GM23248 (cell line): ENCODE results near the gene MAGI1. TPM values are rescaled to one million over a fixed set of nuclear protein-coding genes. Genes with fewer than 3 reads are reported as not detected.

ENCODE experiments used
- DNase-seq: peaks from one replicate; pipeline ENCODE4 v3.0.0-alpha.2; 2015
- H2AFZ ChIP-seq: fragments of 200-600 bp; sonication (generic); 2 replicates; pipeline ENCODE4 v1.6.1; 2016; ENCODE audit warnings: antibody characterized with exemption
- H3F3A ChIP-seq: fragments of 200-600 bp; sonication (generic); 2 replicates; pipeline ENCODE4 v1.6.1; 2016; ENCODE audit warnings: mild to moderate bottlenecking, antibody characterized with exemption, mixed run types; ENCODE audit not compliant: insufficient read depth
- H3K27ac ChIP-seq: fragments of 200-600 bp; sonication (generic); 2 replicates; pipeline ENCODE4 v1.5.1; 2016; ENCODE audit warnings: mild to moderate bottlenecking
- H3K27me3 ChIP-seq: fragments of 200-600 bp; sonication (generic); replicated peaks from 2 replicates; pipeline ENCODE4 v1.6.1; 2016; ENCODE audit warnings: mild to moderate bottlenecking; ENCODE audit not compliant: insufficient read depth
- H3K36me3 ChIP-seq: fragments of 200-600 bp; sonication (generic); 2 replicates; pipeline ENCODE4 v1.6.1; 2016; ENCODE audit warnings: low read depth, mild to moderate bottlenecking
- H3K4me1 ChIP-seq: fragments of 200-600 bp; sonication (generic); 2 replicates; pipeline ENCODE4 v1.6.1; 2016; ENCODE audit warnings: mild to moderate bottlenecking; ENCODE audit not compliant: insufficient read depth
- H3K4me2 ChIP-seq: fragments of 200-600 bp; sonication (generic); one replicate; pipeline ENCODE4 v1.6.1; 2016; ENCODE audit warnings: mild to moderate bottlenecking; ENCODE audit not compliant: unreplicated experiment
- H3K4me3 ChIP-seq: fragments of 200-600 bp; sonication (generic); 2 replicates; pipeline ENCODE4 v1.5.1; 2016; ENCODE audit warnings: mild to moderate bottlenecking
- H3K79me2 ChIP-seq: fragments of 200-600 bp; sonication (generic); 2 replicates; pipeline ENCODE4 v1.6.1; 2016; ENCODE audit warnings: mild to moderate bottlenecking; ENCODE audit not compliant: insufficient read depth
- H3K9ac ChIP-seq: fragments of 200-600 bp; sonication (generic); 2 replicates; pipeline ENCODE4 v1.6.1; 2016; ENCODE audit warnings: mild to moderate bottlenecking
- H3K9me2 ChIP-seq: fragments of 200-600 bp; sonication (generic); 2 replicates; pipeline ENCODE4 v1.6.1; 2016; ENCODE audit warnings: mixed run types, mild to moderate bottlenecking, moderate library complexity; ENCODE audit not compliant: insufficient read depth
- H3K9me3 ChIP-seq: fragments of 200-600 bp; sonication (generic); one replicate; pipeline ENCODE4 v1.6.1; 2017; ENCODE audit warnings: low read depth
- H4K20me1 ChIP-seq: fragments of 200-600 bp; sonication (generic); 2 replicates; pipeline ENCODE4 v1.6.0; 2016; ENCODE audit not compliant: insufficient read depth
- EZH2 ChIP-seq: fragments of 200-600 bp; sonication (generic); IDR thresholded peaks from 2 replicates; pipeline ENCODE4 v1.6.1; 2018; ENCODE audit warnings: antibody characterized with exemption, mild to moderate bottlenecking; ENCODE audit not compliant: insufficient read depth, poor library complexity, severe bottlenecking
- EZH2phosphoT487 ChIP-seq: fragments of 200-600 bp; sonication (generic); IDR thresholded peaks from 2 replicates; pipeline ENCODE4 v1.6.1; 2018; ENCODE audit warnings: antibody characterized with exemption, moderate library complexity, mild to moderate bottlenecking, low read depth; ENCODE audit not compliant: insufficient read depth
- WGBS, 2 experiments: methylation state at CpG; one replicate each; pipeline ENCODE4 v1.1.6; 2015 to 2017; ENCODE audit warnings: low lambda C conversion rate in 2 of 2, low coverage in 1 of 2; ENCODE audit errors: missing lambda C conversion rate in 2 of 2; 5-methylcytosine and 5-hydroxymethylcytosine counted together
- in situ Hi-C: fragments of 300-500 bp; cut with MboI; formaldehyde crosslinking; loops from 2 replicates; pipeline ENCODE4 v1.15.0; 2020
- polyA plus RNA-seq: library from polyadenylated mRNA; unstranded; fragments of >200 nt; fragmentation: Nextera tagmentation; extraction: Ambion mirVana; gene quantifications from 2 replicates; pipeline ENCODE4 v1.2.1, GENCODE V29; 2016
- total RNA-seq: library from RNA; depleted of rRNA; stranded (reverse); fragments of >200 nt; shearing (Covaris generic); gene quantifications from 2 replicates; pipeline ENCODE4 v1.2.3, GENCODE V29; 2014

Gene MAGI1
- total and polyA plus RNA-seq, 2 experiments from 2014 or later, result 7.3 to 13.8 TPM

- in situ Hi-C loops, result no loop called here
Measured at GRCh38 chr3:65914032-65914739, 124.5 kb downstream of the MAGI1 start.

GRCh38 chr3:65912647-65913046, 126.1 kb downstream of the MAGI1 start:
- Histone ChIP-seq H3K9me3 (no peaks in the 10 kb centered on the region), H4K20me1 (0 out of 2 replicates have a peak, but pooled peaks cover 5% of the 10 kb centered on the region), H3K27me3 (no peaks in the 10 kb centered on the region), H3K4me1 (no peaks in the 10 kb centered on the region), H3K4me3 (no peak overlapping the region), H2AFZ (no peak overlapping the region), H3K36me3 (no peaks in the 10 kb centered on the region), H3K27ac (no peak overlapping the region), H3K79me2 (peaks cover 96% of the 10 kb centered on the region), H3K4me2 (no peak overlapping the region), H3K9me2 (no peaks in the 10 kb centered on the region), H3K9ac (no peak overlapping the region), H3F3A (no peaks in the 10 kb centered on the region)
- TF ChIP-seq EZH2phosphoT487, result no peak
- no peak for TF ChIP-seq EZH2
- 93 to 94% methylated on average over 1 of the region's 1 CpG for WGBS, 2 experiments
- in situ Hi-C loops, result no loop called here
- no peak for DNase-seq

More at GRCh38 chr3:65914032-65914739, 124.5 kb downstream of the MAGI1 start:
- Histone ChIP-seq H3K4me2 (no peak overlapping the region), H3K27me3 (no peaks in the 10 kb centered on the region), H2AFZ (no peak overlapping the region), H3K79me2 (peaks cover 97% of the 10 kb centered on the region), H3K27ac (no peak overlapping the region), H4K20me1 (0 out of 2 replicates have a peak, but pooled peaks cover 5% of the 10 kb centered on the region), H3K9me2 (no peaks in the 10 kb centered on the region), H3K9ac (no peak overlapping the region), H3K4me3 (no peak overlapping the region), H3K9me3 (no peaks in the 10 kb centered on the region), H3F3A (no peaks in the 10 kb centered on the region), H3K4me1 (peaks cover under 1% of the 10 kb centered on the region; the same call in 1 of the 2 replicates), H3K36me3 (no peaks in the 10 kb centered on the region)
- DNase-seq, result no peak
- 83 to 84% methylated on average over 5 of the region's 5 CpGs for WGBS, 2 experiments
- TF ChIP-seq EZH2 (no peak), EZH2phosphoT487 (no peak)

GRCh38 chr3:65908588-65908987, 130.1 kb downstream of the MAGI1 start:
- Histone ChIP-seq H3K4me1 (peaks cover 13% of the 10 kb centered on the region), H3K79me2 (peaks cover 97% of the 10 kb centered on the region), H3K9ac (no peak overlapping the region), H3K27me3 (no peaks in the 10 kb centered on the region), H3K9me2 (no peaks in the 10 kb centered on the region), H3K9me3 (no peaks in the 10 kb centered on the region), H3F3A (no peaks in the 10 kb centered on the region), H3K4me3 (no peak overlapping the region), H4K20me1 (0 out of 2 replicates have a peak, but pooled peaks cover 5% of the 10 kb centered on the region), H3K27ac (no peak overlapping the region), H3K4me2 (no peak overlapping the region), H2AFZ (no peak overlapping the region), H3K36me3 (no peaks in the 10 kb centered on the region)
- 92 to 97% methylated on average over 4 of the region's 4 CpGs for WGBS, 2 experiments
- TF ChIP-seq EZH2 (no peak), EZH2phosphoT487 (no peak)
- DNase-seq, result no peak
- in situ Hi-C loops, result no loop called here

GRCh38 chr3:65907232-65908130, 131.2 kb downstream of the MAGI1 start:
- H3F3A ChIP-seq, result no peaks in the 10 kb centered on the region
- peaks cover 97% of the 10 kb centered on the region for H3K79me2 ChIP-seq
- DNase-seq, result no peak
- no peaks in the 10 kb centered on the region for H3K36me3 ChIP-seq
- in situ Hi-C loops, result no loop called here
- H4K20me1 ChIP-seq, result 0 out of 2 replicates have a peak, but pooled peaks cover 4% of the 10 kb centered on the region
- no peak overlapping the region for H3K27ac ChIP-seq
- H3K9me3 ChIP-seq, result no peaks in the 10 kb centered on the region
- no peak overlapping the region for H3K9ac ChIP-seq
- 91 to 93% methylated on average over 9 of the region's 9 CpGs for WGBS, 2 experiments
- no peaks in the 10 kb centered on the region for H3K9me2 ChIP-seq
- H3K4me3 ChIP-seq, result no peak overlapping the region
- no peak overlapping the region for H2AFZ ChIP-seq
- no peak for TF ChIP-seq EZH2
- no peak for TF ChIP-seq EZH2phosphoT487
- peaks cover 13% of the 10 kb centered on the region for H3K4me1 ChIP-seq
- H3K27me3 ChIP-seq, result no peaks in the 10 kb centered on the region
- H3K4me2 ChIP-seq, result no peak overlapping the region
